Endothelial cell of umbilical vein (primary cell): ENCODE results near the gene TBC1D9.
A peak's percentile ranks its signal among the peaks of the same experiment; 100 is the strongest.

Experiments
- EZH2 ChIP-seq: IDR thresholded peaks from 2 replicates; pipeline ENCODE4 v1.6.1; 2012; ENCODE audit warnings: borderline replicate concordance, low read depth, mild to moderate bottlenecking, moderate library complexity, low read length, inconsistent platforms; ENCODE audit not compliant: severe bottlenecking
- FOS ChIP-seq: IDR thresholded peaks from 2 replicates; pipeline ENCODE4 v1.6.1; 2011; ENCODE audit warnings: mild to moderate bottlenecking, low read length, moderate library complexity, borderline replicate concordance; ENCODE audit not compliant: insufficient read depth
- GATA2 ChIP-seq: IDR thresholded peaks from 2 replicates; pipeline ENCODE4 v1.7.0; 2011; ENCODE audit warnings: low read depth, mild to moderate bottlenecking, moderate library complexity, mixed read lengths, low read length; ENCODE audit not compliant: insufficient read length, insufficient read depth
- JUN ChIP-seq: IDR thresholded peaks from 2 replicates; pipeline ENCODE4 v1.6.1; 2011; ENCODE audit warnings: borderline replicate concordance, low read depth; ENCODE audit not compliant: insufficient read length, insufficient read depth
- MYC ChIP-seq: IDR thresholded peaks from one replicate; pipeline ENCODE4 v1.6.1; 2011; ENCODE audit warnings: mild to moderate bottlenecking, low read depth, low read length
- POLR2A ChIP-seq: IDR thresholded peaks from 2 replicates; pipeline ENCODE4 v1.6.1; 2012; ENCODE audit warnings: low read depth, mild to moderate bottlenecking, control low read depth, low read length
- POLR2AphosphoS5 ChIP-seq: IDR thresholded peaks from 2 replicates; pipeline ENCODE4 v1.6.1; 2012; ENCODE audit warnings: low read depth, mild to moderate bottlenecking, control low read depth, low read length, moderate library complexity; ENCODE audit not compliant: insufficient read depth
- TF ChIP-seq, protein P1 (sequence below), 2 donors: IDR thresholded peaks; 1 replicate in 1 of 2; 2 replicates in 1 of 2; pipeline ENCODE4 v1.5.1; 2011; ENCODE audit warnings: low read length in 2 of 2, mild to moderate bottlenecking in 2 of 2, moderate library complexity in 2 of 2, control low read depth in 1 of 2, inconsistent platforms in 1 of 2, low read depth in 1 of 2; ENCODE audit not compliant: insufficient read depth in 1 of 2; ENCODE audit errors: extremely low read depth in 1 of 2
- TF ChIP-seq, protein P2 (sequence below): IDR thresholded peaks from 2 replicates; pipeline ENCODE4 v1.6.1; 2011; ENCODE audit not compliant: insufficient read depth, insufficient read length

DNA sequence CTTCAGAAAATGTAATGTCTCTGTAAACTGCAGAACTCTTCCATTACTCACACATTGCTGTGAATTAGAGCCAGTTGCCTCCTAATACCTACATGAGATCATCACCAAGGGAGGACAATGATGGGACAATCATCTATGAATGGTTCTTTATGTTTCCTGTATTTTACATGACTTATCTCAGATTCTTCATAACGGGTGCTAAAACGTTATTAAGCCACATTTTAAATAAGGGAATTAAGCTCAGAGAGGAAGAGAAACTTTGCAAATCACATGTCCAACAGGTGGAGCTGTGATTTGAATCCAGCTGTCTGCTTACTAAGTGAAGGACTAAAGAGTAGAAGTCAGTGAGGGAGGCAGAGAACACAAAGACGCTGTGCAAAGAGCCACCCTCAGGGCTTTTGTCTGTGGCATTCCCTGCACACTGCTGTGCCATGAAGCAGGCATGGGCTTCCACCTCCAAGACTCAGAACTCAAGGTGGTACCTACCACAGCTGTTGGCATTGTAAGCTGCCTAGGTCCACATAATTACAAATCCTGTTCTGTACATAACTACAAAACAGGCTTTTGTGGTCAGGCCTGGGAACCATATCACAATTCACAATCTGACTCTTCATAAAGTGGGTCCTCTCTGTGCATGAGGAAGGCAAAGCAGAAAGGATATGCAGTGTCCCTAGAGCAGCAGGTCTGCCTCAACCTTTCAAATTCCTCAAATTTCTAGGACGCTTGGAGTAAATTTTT lies 12.8 kb downstream of the TBC1D9 start:
- TF ChIP-seq MYC (no peak), POLR2A (no peak), GATA2 (no peak), EZH2 (no peak), POLR2AphosphoS5 (no peak), FOS (no peak), JUN (peak; percentile 23)
- TF ChIP-seq, protein P1, sequence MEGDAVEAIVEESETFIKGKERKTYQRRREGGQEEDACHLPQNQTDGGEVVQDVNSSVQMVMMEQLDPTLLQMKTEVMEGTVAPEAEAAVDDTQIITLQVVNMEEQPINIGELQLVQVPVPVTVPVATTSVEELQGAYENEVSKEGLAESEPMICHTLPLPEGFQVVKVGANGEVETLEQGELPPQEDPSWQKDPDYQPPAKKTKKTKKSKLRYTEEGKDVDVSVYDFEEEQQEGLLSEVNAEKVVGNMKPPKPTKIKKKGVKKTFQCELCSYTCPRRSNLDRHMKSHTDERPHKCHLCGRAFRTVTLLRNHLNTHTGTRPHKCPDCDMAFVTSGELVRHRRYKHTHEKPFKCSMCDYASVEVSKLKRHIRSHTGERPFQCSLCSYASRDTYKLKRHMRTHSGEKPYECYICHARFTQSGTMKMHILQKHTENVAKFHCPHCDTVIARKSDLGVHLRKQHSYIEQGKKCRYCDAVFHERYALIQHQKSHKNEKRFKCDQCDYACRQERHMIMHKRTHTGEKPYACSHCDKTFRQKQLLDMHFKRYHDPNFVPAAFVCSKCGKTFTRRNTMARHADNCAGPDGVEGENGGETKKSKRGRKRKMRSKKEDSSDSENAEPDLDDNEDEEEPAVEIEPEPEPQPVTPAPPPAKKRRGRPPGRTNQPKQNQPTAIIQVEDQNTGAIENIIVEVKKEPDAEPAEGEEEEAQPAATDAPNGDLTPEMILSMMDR (IDR thresholded peaks at IDR 0.05; ENCODE audit: extremely low read depth in 1 of 2, insufficient read depth in 1 of 2, low read depth in 1 of 2, low read length in 2 of 2): peak in 1 of 2 donors; percentile 26
- TF ChIP-seq, protein P2, sequence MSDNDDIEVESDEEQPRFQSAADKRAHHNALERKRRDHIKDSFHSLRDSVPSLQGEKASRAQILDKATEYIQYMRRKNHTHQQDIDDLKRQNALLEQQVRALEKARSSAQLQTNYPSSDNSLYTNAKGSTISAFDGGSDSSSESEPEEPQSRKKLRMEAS: no peak
